HG03469 (cell line): ENCODE results near the gene SKAP2.
"Not testable (repeated sequence)": the region's sequence is repeated elsewhere in the genome, so short reads cannot be mapped to it uniquely, and the experiment has no call there.

ENCODE experiments used
- ATAC-seq: cut with Tn5 transposase; IDR thresholded peaks from one replicate; pipeline ENCODE4 v1.9.1; 2021; ENCODE audit warnings: mild to moderate bottlenecking, moderate library complexity, moderate number of reproducible peaks; ENCODE audit not compliant: unreplicated experiment

Gene SKAP2

GRCh38 chr7:26857506-26858240 is 6.7 kb downstream of the SKAP2 start:
- no peak for ATAC-seq

- ATAC-seq, result no peak
Observed at GRCh38 chr7:26857170-26857505, 7.3 kb downstream of the SKAP2 start.

GRCh38 chr7:26856176-26856985 is 8.0 kb downstream of the SKAP2 start:
- no peak for ATAC-seq

GRCh38 chr7:26854876-26855855 is 9.2 kb downstream of the SKAP2 start:
- no peak for ATAC-seq

GRCh38 chr7:26853788-26854393 is 10.5 kb downstream of the SKAP2 start:
- no peak for ATAC-seq

GRCh38 chr7:26850193-26850651 is 14.2 kb downstream of the SKAP2 start:
- no peak for ATAC-seq

- ATAC-seq, result no peak
Observed at GRCh38 chr7:26843705-26844104, 20.7 kb downstream of the SKAP2 start.

GRCh38 chr7:26842897-26843296 is 21.5 kb downstream of the SKAP2 start:
- ATAC-seq, result no peak

GRCh38 chr7:26841003-26841739 is 23.2 kb downstream of the SKAP2 start:
- no peak for ATAC-seq

- not testable (repeated sequence) for ATAC-seq
Observed at GRCh38 chr7:26836793-26837192, 27.6 kb downstream of the SKAP2 start.

GRCh38 chr7:26815426-26815825 is 49.0 kb downstream of the SKAP2 start:
- no peak for ATAC-seq

- ATAC-seq, result no peak
Observed at GRCh38 chr7:26813432-26813831, 51.0 kb downstream of the SKAP2 start.

GRCh38 chr7:26794541-26794940 is 69.8 kb downstream of the SKAP2 start:
- no peak for ATAC-seq

GRCh38 chr7:26792576-26792975 is 71.8 kb downstream of the SKAP2 start:
- no peak for ATAC-seq

- no peak for ATAC-seq
Observed at GRCh38 chr7:26792006-26792405, 72.4 kb downstream of the SKAP2 start.

GRCh38 chr7:26789481-26790184 is 74.8 kb downstream of the SKAP2 start:
- ATAC-seq, result no peak

- ATAC-seq, result no peak
Observed at GRCh38 chr7:26787701-26788100, 76.7 kb downstream of the SKAP2 start.

GRCh38 chr7:26784118-26784517 is 80.3 kb downstream of the SKAP2 start:
- no peak for ATAC-seq

GRCh38 chr7:26782501-26782900 is 81.9 kb downstream of the SKAP2 start:
- no peak for ATAC-seq
